ENCODE data around the gene XPO4.
"Not testable (repeated sequence)": the region's sequence is repeated elsewhere in the genome, so short reads cannot be mapped to it uniquely, and the experiment has no call there.

Gene XPO4

GRCh38 chr13:20779405-20779804 lies 123.1 kb downstream of the XPO4 start:
- DNase-seq, result no peak

- no peak for DNase-seq
Observed at GRCh38 chr13:20778311-20778710, 124.2 kb downstream of the XPO4 start.

- no peak for DNase-seq
Observed at GRCh38 chr13:20776751-20777150, 125.8 kb downstream of the XPO4 start.

- DNase-seq, result no peak
Observed at GRCh38 chr13:20775961-20776360, 126.6 kb downstream of the XPO4 start.

GRCh38 chr13:20774746-20775145 lies 127.8 kb downstream of the XPO4 start:
- DNase-seq, result no peak

GRCh38 chr13:20773194-20774080 lies 129.1 kb downstream of the XPO4 start, which contains the start of gene EEF1AKMT1:
Gene EEF1AKMT1, minus strand, starts transcription at chr13:20773961. Its CDS starts 16,363 bp downstream, at chr13:20757598.
- DNase-seq, result peak; percentile 85 to 87

GRCh38 chr13:20772401-20773131 lies 130.0 kb downstream of the XPO4 start:
- no peak for DNase-seq

- DNase-seq, result no peak
Observed at GRCh38 chr13:20769834-20770233, 132.7 kb downstream of the XPO4 start.

GRCh38 chr13:20769091-20769490 lies 133.5 kb downstream of the XPO4 start:
- DNase-seq, result no peak

- DNase-seq, result no peak
Observed at GRCh38 chr13:20767309-20767943, 135.1 kb downstream of the XPO4 start.

GRCh38 chr13:20760872-20761271 lies 141.7 kb downstream of the XPO4 start:
- no peak for DNase-seq

GRCh38 chr13:20754009-20754408 lies 148.5 kb downstream of the XPO4 start:
- no peak for DNase-seq

- no peak for DNase-seq
Observed at GRCh38 chr13:20749377-20749776, 153.2 kb downstream of the XPO4 start.

GRCh38 chr13:20743830-20744404 lies 158.6 kb downstream of the XPO4 start:
- not testable (repeated sequence) for DNase-seq

GRCh38 chr13:20740021-20740420 lies 162.5 kb downstream of the XPO4 start:
- no peak for DNase-seq

GRCh38 chr13:20738616-20739015 lies 163.9 kb downstream of the XPO4 start:
- no peak for DNase-seq

GRCh38 chr13:20729633-20730585 lies 172.6 kb downstream of the XPO4 start:
- no peak for DNase-seq

- DNase-seq, result no peak
Observed at GRCh38 chr13:20728579-20729311, 173.8 kb downstream of the XPO4 start.

GRCh38 chr13:20727856-20728255 lies 174.7 kb downstream of the XPO4 start:
- DNase-seq, result no peak

All from bone marrow (tissue), 2 donors.